ENCODE results near the gene CLTB. TPM values are rescaled to one million over a fixed set of nuclear protein-coding genes. Genes with fewer than 3 reads are reported as not detected.
A peak's percentile ranks its signal among the peaks of the same experiment; 100 is the strongest.

CLTB gene
- total and polyA plus RNA-seq, 2 of the 8 experiments (the other 6 are each of a cell fraction or from before 2014, with no cell fraction given): 25.9 to 34.9 TPM

DNA sequence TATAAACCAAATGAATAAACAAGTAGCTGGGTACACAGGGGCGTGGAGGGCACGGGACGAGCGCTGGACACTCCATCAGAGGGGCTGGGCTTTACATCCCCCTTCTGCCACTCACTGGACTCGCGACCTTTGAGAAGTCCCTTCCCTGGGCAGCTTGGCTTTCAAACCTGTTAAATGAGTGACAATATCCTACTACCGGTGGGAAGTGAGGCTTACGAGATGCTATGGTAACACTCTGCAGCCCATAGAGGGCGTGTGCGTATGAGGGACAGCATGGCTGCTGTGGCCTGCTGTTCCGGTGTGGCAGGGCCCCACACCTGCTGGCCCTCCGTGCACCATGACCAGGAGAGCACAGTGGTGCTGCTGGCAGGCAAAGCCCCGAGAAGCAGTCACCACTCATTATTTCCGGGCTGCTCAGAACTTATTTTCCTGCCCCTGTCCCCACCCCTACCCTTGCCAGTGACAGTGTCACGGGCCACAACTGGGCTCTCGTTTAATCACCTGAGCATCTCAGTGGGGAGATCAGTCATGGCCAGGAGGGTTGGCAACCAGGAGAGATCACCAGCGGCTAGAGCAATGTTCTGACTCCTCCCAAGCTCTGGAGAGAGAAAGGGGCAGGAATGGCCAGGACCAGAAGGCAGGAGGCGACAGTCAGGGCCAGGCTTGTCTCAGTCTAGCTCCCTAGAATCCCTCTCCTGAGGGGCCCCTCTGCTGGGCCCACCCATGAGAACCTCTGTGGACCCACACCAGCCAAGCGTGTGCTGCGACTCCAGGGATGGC, 10.5 kb downstream of the CLTB start (continued):
- TF ChIP-seq, protein P1, sequence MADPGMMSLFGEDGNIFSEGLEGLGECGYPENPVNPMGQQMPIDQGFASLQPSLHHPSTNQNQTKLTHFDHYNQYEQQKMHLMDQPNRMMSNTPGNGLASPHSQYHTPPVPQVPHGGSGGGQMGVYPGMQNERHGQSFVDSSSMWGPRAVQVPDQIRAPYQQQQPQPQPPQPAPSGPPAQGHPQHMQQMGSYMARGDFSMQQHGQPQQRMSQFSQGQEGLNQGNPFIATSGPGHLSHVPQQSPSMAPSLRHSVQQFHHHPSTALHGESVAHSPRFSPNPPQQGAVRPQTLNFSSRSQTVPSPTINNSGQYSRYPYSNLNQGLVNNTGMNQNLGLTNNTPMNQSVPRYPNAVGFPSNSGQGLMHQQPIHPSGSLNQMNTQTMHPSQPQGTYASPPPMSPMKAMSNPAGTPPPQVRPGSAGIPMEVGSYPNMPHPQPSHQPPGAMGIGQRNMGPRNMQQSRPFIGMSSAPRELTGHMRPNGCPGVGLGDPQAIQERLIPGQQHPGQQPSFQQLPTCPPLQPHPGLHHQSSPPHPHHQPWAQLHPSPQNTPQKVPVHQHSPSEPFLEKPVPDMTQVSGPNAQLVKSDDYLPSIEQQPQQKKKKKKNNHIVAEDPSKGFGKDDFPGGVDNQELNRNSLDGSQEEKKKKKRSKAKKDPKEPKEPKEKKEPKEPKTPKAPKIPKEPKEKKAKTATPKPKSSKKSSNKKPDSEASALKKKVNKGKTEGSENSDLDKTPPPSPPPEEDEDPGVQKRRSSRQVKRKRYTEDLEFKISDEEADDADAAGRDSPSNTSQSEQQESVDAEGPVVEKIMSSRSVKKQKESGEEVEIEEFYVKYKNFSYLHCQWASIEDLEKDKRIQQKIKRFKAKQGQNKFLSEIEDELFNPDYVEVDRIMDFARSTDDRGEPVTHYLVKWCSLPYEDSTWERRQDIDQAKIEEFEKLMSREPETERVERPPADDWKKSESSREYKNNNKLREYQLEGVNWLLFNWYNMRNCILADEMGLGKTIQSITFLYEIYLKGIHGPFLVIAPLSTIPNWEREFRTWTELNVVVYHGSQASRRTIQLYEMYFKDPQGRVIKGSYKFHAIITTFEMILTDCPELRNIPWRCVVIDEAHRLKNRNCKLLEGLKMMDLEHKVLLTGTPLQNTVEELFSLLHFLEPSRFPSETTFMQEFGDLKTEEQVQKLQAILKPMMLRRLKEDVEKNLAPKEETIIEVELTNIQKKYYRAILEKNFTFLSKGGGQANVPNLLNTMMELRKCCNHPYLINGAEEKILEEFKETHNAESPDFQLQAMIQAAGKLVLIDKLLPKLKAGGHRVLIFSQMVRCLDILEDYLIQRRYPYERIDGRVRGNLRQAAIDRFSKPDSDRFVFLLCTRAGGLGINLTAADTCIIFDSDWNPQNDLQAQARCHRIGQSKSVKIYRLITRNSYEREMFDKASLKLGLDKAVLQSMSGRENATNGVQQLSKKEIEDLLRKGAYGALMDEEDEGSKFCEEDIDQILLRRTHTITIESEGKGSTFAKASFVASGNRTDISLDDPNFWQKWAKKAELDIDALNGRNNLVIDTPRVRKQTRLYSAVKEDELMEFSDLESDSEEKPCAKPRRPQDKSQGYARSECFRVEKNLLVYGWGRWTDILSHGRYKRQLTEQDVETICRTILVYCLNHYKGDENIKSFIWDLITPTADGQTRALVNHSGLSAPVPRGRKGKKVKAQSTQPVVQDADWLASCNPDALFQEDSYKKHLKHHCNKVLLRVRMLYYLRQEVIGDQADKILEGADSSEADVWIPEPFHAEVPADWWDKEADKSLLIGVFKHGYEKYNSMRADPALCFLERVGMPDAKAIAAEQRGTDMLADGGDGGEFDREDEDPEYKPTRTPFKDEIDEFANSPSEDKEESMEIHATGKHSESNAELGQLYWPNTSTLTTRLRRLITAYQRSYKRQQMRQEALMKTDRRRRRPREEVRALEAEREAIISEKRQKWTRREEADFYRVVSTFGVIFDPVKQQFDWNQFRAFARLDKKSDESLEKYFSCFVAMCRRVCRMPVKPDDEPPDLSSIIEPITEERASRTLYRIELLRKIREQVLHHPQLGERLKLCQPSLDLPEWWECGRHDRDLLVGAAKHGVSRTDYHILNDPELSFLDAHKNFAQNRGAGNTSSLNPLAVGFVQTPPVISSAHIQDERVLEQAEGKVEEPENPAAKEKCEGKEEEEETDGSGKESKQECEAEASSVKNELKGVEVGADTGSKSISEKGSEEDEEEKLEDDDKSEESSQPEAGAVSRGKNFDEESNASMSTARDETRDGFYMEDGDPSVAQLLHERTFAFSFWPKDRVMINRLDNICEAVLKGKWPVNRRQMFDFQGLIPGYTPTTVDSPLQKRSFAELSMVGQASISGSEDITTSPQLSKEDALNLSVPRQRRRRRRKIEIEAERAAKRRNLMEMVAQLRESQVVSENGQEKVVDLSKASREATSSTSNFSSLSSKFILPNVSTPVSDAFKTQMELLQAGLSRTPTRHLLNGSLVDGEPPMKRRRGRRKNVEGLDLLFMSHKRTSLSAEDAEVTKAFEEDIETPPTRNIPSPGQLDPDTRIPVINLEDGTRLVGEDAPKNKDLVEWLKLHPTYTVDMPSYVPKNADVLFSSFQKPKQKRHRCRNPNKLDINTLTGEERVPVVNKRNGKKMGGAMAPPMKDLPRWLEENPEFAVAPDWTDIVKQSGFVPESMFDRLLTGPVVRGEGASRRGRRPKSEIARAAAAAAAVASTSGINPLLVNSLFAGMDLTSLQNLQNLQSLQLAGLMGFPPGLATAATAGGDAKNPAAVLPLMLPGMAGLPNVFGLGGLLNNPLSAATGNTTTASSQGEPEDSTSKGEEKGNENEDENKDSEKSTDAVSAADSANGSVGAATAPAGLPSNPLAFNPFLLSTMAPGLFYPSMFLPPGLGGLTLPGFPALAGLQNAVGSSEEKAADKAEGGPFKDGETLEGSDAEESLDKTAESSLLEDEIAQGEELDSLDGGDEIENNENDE (IDR thresholded peaks at IDR 0.05; ENCODE audit: insufficient replicate concordance, low read length): no peak
- no peak for TF ChIP-seq CBX8 (IDR thresholded peaks at IDR 0.05; ENCODE audit: borderline replicate concordance, low read depth, low read length)
- peak; percentile 78; the same call in 1 of the 2 replicates for TF ChIP-seq YY1 (IDR thresholded peaks at IDR 0.05; ENCODE audit: low read depth, low read length)
- no peak for TF ChIP-seq BACH1 (IDR thresholded peaks at IDR 0.05; ENCODE audit: low read length)
- TF ChIP-seq, protein P2, sequence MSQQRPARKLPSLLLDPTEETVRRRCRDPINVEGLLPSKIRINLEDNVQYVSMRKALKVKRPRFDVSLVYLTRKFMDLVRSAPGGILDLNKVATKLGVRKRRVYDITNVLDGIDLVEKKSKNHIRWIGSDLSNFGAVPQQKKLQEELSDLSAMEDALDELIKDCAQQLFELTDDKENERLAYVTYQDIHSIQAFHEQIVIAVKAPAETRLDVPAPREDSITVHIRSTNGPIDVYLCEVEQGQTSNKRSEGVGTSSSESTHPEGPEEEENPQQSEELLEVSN (IDR thresholded peaks at IDR 0.05): no peak
- TF ChIP-seq, protein P3, sequence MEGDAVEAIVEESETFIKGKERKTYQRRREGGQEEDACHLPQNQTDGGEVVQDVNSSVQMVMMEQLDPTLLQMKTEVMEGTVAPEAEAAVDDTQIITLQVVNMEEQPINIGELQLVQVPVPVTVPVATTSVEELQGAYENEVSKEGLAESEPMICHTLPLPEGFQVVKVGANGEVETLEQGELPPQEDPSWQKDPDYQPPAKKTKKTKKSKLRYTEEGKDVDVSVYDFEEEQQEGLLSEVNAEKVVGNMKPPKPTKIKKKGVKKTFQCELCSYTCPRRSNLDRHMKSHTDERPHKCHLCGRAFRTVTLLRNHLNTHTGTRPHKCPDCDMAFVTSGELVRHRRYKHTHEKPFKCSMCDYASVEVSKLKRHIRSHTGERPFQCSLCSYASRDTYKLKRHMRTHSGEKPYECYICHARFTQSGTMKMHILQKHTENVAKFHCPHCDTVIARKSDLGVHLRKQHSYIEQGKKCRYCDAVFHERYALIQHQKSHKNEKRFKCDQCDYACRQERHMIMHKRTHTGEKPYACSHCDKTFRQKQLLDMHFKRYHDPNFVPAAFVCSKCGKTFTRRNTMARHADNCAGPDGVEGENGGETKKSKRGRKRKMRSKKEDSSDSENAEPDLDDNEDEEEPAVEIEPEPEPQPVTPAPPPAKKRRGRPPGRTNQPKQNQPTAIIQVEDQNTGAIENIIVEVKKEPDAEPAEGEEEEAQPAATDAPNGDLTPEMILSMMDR (IDR thresholded peaks at IDR 0.05; ENCODE audit: control extremely low read depth in 1 of 3, insufficient read depth in 1 of 3, low read depth in 1 of 3, low read length in 3 of 3): peak; percentile 77 to 90 (median 90)

Data from H1 (cell line).